A549 (cell line): ENCODE measurements around the gene IGF1R. TPM values are rescaled to one million over a fixed set of nuclear protein-coding genes. Genes with fewer than 3 reads are reported as not detected.
A peak's percentile ranks its signal among the peaks of the same experiment; 100 is the strongest.

Source experiments
- ATAC-seq, 2 experiments: fragments of 200-7000 bp in 1 of 2; fragments of >200 bp in 1 of 2; cut with Nextera tagmentation in 1 of 2; cut with Tn5 transposase in 1 of 2; 3 replicates each; pipeline versions ENCODE4 v1.8.0 to v1.9.1; 2018 to 2020; ENCODE audit warnings: mild to moderate bottlenecking in 1 of 2, moderate library complexity in 1 of 2
- CTCF ChIA-PET: fragments of 300-600 bp; sonication (Branson Sonifier 250); formaldehyde crosslinking; extraction: SDS; loops from one replicate; lab custom pipeline; 2021; ENCODE audit warnings: antibody characterized with exemption, inconsistent platforms; lab: Yijun Ruan, JAX
- POLR2A ChIA-PET: fragments of 350-600 bp; formaldehyde crosslinking; extraction: SDS; loops from one replicate; lab custom pipeline; 2021; ENCODE audit warnings: antibody characterized with exemption, inconsistent platforms; lab: Yijun Ruan, JAX
- DNase-seq, 2 experiments: peaks; one replicate each; pipeline versions ENCODE4 v3.0.0 to v3.0.0-alpha.2; 2011 to 2016; ENCODE audit warnings: low read depth in 1 of 2, low spot score in 1 of 2
- FAIRE-seq: peaks from 2 replicates; lab custom pipeline; 2011; peaks lifted over from hg19 to GRCh38; lab: Jason Lieb, UNC
- H3K27ac ChIP-seq, 2 experiments: fragments of >200 bp; sonication (Bioruptor Twin); formaldehyde crosslinking; 3 replicates each; pipeline ENCODE4 v1.5.1; 2016 to 2017
- H3K4me1 ChIP-seq: fragments of >200 bp; sonication (Bioruptor Twin); formaldehyde crosslinking; 3 replicates; pipeline ENCODE4 v1.6.1; 2016
- H3K4me2 ChIP-seq: fragments of >200 bp; sonication (Bioruptor Twin); formaldehyde crosslinking; 3 replicates; pipeline ENCODE4 v1.6.1; 2016
- H3K4me3 ChIP-seq: fragments of >200 bp; sonication (Bioruptor Twin); formaldehyde crosslinking; 3 replicates; pipeline ENCODE4 v1.5.1; 2016
- H3K9me3 ChIP-seq: fragments of >200 bp; sonication (Bioruptor Twin); formaldehyde crosslinking; 3 replicates; pipeline ENCODE4 v1.6.1; 2016
- BCL3 ChIP-seq: fragments of >200 bp; sonication (Bioruptor Twin); formaldehyde crosslinking; IDR thresholded peaks from 3 replicates; pipeline ENCODE4 v1.6.1; 2016
- CEBPB ChIP-seq, 2 experiments: fragments of >200 bp in 1 of 2; sonication (Bioruptor Twin) in 1 of 2; formaldehyde crosslinking in 1 of 2; IDR thresholded peaks; 2 replicates each; pipeline ENCODE4 v1.6.1; 2012 to 2016
- CHD2 ChIP-seq: fragments of 150-350 bp; IDR thresholded peaks from 2 replicates; pipeline ENCODE4 v1.6.1; 2014; ENCODE audit warnings: low read length; ENCODE audit not compliant: partially characterized antibody
- E2F6 ChIP-seq: IDR thresholded peaks from 2 replicates; pipeline ENCODE4 v1.6.1; 2012; ENCODE audit warnings: low read depth, borderline replicate concordance
- FOSB ChIP-seq: fragments of 250-450 bp; sonication (Bioruptor Pico); IDR thresholded peaks from 2 replicates; pipeline ENCODE4 v1.5.0; 2020; ENCODE audit warnings: mild to moderate bottlenecking, moderate library complexity
- FOXS1 ChIP-seq: fragments of 250-450 bp; sonication (Bioruptor Pico); IDR thresholded peaks from 2 replicates; pipeline ENCODE4 v1.5.0; 2020; ENCODE audit warnings: mild to moderate bottlenecking, moderate library complexity
- HEYL ChIP-seq: fragments of 250-450 bp; sonication (Bioruptor Pico); IDR thresholded peaks from 2 replicates; pipeline ENCODE4 v1.8.0; 2021; ENCODE audit warnings: mild to moderate bottlenecking, moderate library complexity
- HOXB13 ChIP-seq: fragments of 250-450 bp; sonication (Bioruptor Pico); IDR thresholded peaks from 2 replicates; pipeline ENCODE4 v1.5.0; 2020; ENCODE audit warnings: low read depth, mild to moderate bottlenecking, moderate library complexity
- HOXB5 ChIP-seq: fragments of 250-450 bp; sonication (Bioruptor Pico); IDR thresholded peaks from 2 replicates; pipeline ENCODE4 v1.5.0; 2020; ENCODE audit warnings: mild to moderate bottlenecking, moderate library complexity
- KDM1A ChIP-seq: fragments of 200-600 bp; sonication (generic); IDR thresholded peaks from 2 replicates; pipeline ENCODE4 v1.6.1; 2016; ENCODE audit warnings: low read depth, mild to moderate bottlenecking
- MYC ChIP-seq: IDR thresholded peaks from 2 replicates; pipeline ENCODE4 v1.6.1; 2012; ENCODE audit warnings: mild to moderate bottlenecking, inconsistent platforms, low read length, improper control_type of control experiment, borderline replicate concordance
- NPAS2 ChIP-seq: fragments of 250-450 bp; sonication (Bioruptor Pico); IDR thresholded peaks from 2 replicates; pipeline ENCODE4 v1.8.0; 2022; ENCODE audit warnings: mild to moderate bottlenecking, moderate library complexity, borderline replicate concordance
- PHF8 ChIP-seq: fragments of 200-600 bp; sonication (generic); IDR thresholded peaks from 2 replicates; pipeline ENCODE4 v1.6.1; 2016; ENCODE audit warnings: low read depth, mild to moderate bottlenecking, antibody characterized with exemption, moderate library complexity, borderline replicate concordance
- REST ChIP-seq: fragments of 200-600 bp; sonication (generic); IDR thresholded peaks from 2 replicates; pipeline ENCODE4 v1.6.1; 2016; ENCODE audit warnings: antibody characterized with exemption, mild to moderate bottlenecking, moderate library complexity
- RNF2 ChIP-seq: fragments of 200-600 bp; sonication (generic); IDR thresholded peaks from 2 replicates; pipeline ENCODE4 v1.6.1; 2016; ENCODE audit warnings: low read depth, mild to moderate bottlenecking, antibody characterized with exemption, moderate library complexity, borderline replicate concordance
- SREBF2 ChIP-seq: fragments of 450-650 bp; IDR thresholded peaks from 2 replicates; pipeline ENCODE4 v1.6.1; 2014; ENCODE audit warnings: mild to moderate bottlenecking, moderate library complexity
- TP53 ChIP-seq: fragments of 250-450 bp; sonication (Bioruptor Pico); IDR thresholded peaks from 2 replicates; pipeline ENCODE4 v1.5.0; 2021; ENCODE audit warnings: mild to moderate bottlenecking, moderate library complexity
- USF2 ChIP-seq: fragments of 450-650 bp; IDR thresholded peaks from 2 replicates; pipeline ENCODE4 v1.6.1; 2014; ENCODE audit warnings: antibody characterized with exemption
- ZSCAN20 ChIP-seq: fragments of 250-450 bp; sonication (Bioruptor Pico); IDR thresholded peaks from 2 replicates; pipeline ENCODE4 v1.8.0; 2022; ENCODE audit warnings: mild to moderate bottlenecking, moderate library complexity
- WGBS: methylation state at CpG from one replicate; pipeline ENCODE4 v1.1.6; 2017; ENCODE audit errors: missing lambda C conversion rate; 5-methylcytosine and 5-hydroxymethylcytosine counted together
- polyA plus RNA-seq, 4 experiments: library from polyadenylated mRNA; depleted of rRNA in 3 of 4; stranded (reverse); fragments of >200 nt; fragmentation: RNase III in 1 of 4; extraction: RNeasy Plus Mini Kit Qiagen cat#74134 plus additional on column Dnase treatment in 1 of 4; gene quantifications; 2 replicates in 3 of 4; 3 replicates in 1 of 4; pipeline ENCODE4 v1.2.3, GENCODE V29; 2011 to 2017
- TF ChIP-seq, protein P1 (sequence below): fragments of >200 bp; sonication (Bioruptor Twin); formaldehyde crosslinking; IDR thresholded peaks from 2 replicates; pipeline ENCODE4 v1.6.1; 2016
- TF ChIP-seq, protein P2 (sequence below): fragments of 250-450 bp; sonication (Bioruptor Pico); IDR thresholded peaks from 2 replicates; pipeline ENCODE4 v1.5.0; 2020; ENCODE audit warnings: low read depth, mild to moderate bottlenecking, moderate library complexity
- TF ChIP-seq, protein P3 (sequence below): fragments of 250-450 bp; sonication (Bioruptor Pico); IDR thresholded peaks from 2 replicates; pipeline ENCODE4 v1.5.0; 2021; ENCODE audit warnings: mild to moderate bottlenecking, moderate library complexity, borderline replicate concordance

IGF1R gene
- polyA plus RNA-seq, 2 of the 4 experiments (the other 2 are of a cell fraction): 42.6 to 69.5 TPM

GRCh38 chr15:98651036-98651481, 2.7 kb downstream of the IGF1R start:
- H3K9me3 ChIP-seq: no peaks in the 10 kb centered on the region
- FAIRE-seq: no peak
- peak in 1 of 2 experiments; percentile 0; a peak in 1 of 4 replicates for TF ChIP-seq CEBPB (IDR thresholded peaks at IDR 0.05)
- TF ChIP-seq KDM1A: no peak
- TF ChIP-seq MYC: no peak
- TF ChIP-seq HOXB5 (CRISPR knock-in tag): no peak
- no peak for TF ChIP-seq FOSB (CRISPR knock-in tag)
- no peak for TF ChIP-seq PHF8
- no peak for TF ChIP-seq ZSCAN20 (CRISPR knock-in tag)
- no peak for ATAC-seq
- 30% methylated on average over 28 of the region's 28 CpGs for WGBS
- peak in 1 of 2 experiments; percentile 36 for DNase-seq
- POLR2A ChIA-PET: no interaction called here
- H3K27ac ChIP-seq: peak overlapping the region; percentile 96 to 97
- H3K4me2 ChIP-seq: peak overlapping the region; percentile 79
- CTCF ChIA-PET: interaction anchor here (0.7 to 9.3 kb wide), 7 partner anchors 9 to 425 kb away, joined by 3 to 64 read pairs (median 3); no protein-coding TSS in a partner anchor
- H3K4me3 ChIP-seq: peak overlapping the region; percentile 84
- H3K4me1 ChIP-seq: peaks cover 44% of the 10 kb centered on the region

DNA sequence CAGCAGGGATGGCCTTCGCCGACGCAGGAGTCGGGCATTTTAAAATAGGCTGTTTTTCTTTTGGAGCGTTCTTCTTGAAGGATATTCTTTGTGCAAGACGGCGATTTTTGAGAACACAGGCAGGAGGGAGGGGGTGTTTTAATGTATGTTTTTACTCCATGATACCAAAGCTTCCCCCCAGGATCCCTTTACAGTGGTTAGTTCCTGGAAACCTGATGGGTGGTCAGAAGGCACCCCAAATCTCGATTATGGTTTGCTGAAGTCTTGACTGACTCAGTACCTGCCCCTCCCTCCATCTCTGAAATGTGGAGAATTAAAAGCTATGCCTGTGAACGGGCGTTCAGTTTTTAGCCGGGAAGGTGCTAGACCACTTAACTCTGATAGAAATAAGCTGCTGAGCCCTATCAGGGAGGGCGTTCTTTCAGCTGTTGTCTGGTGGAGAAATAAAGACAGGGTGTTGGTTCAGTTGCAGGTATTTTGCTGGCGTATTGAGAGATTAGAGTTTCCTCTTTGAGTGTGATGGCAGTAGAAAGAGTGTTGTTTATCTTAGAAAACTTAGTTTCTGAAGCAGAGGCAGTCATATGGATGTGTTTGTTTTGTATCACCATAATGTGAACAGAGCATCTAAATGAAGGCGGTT, 3.4 kb downstream of the IGF1R start:
- no peaks in the 10 kb centered on the region for H3K9me3 ChIP-seq
- TF ChIP-seq, protein P1, sequence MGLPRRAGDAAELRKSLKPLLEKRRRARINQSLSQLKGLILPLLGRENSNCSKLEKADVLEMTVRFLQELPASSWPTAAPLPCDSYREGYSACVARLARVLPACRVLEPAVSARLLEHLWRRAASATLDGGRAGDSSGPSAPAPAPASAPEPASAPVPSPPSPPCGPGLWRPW: no peak
- TF ChIP-seq SREBF2: no peak
- TF ChIP-seq CHD2: no peak
- no peak for TF ChIP-seq HOXB13
- TF ChIP-seq REST: no peak
- TF ChIP-seq, all 56 proteins: peak for 0
- ATAC-seq: no peak
- peak overlapping the region; percentile 84 for H3K4me3 ChIP-seq
- WGBS: 25% methylated on average over 14 of the region's 14 CpGs
- ChIA-PET POLR2A (interaction anchor here (0.8 kb wide), 1 partner anchor 199 kb away, joined by 3 read pairs; no protein-coding TSS in a partner anchor), CTCF (interaction anchor here (0.7 to 9.3 kb wide), 7 partner anchors 9 to 425 kb away, joined by 3 to 64 read pairs (median 4); no protein-coding TSS in a partner anchor)
- H3K27ac ChIP-seq: peak overlapping the region; percentile 96 to 97
- peak in 1 of 2 experiments; percentile 29 for DNase-seq
- peak overlapping the region; percentile 79 for H3K4me2 ChIP-seq
- FAIRE-seq: no peak
- H3K4me1 ChIP-seq: peaks cover 49% of the 10 kb centered on the region

GRCh38 chr15:98653686-98654085, 5.3 kb downstream of the IGF1R start:
- CTCF ChIA-PET: interaction anchor here (0.9 to 3.0 kb wide), 5 partner anchors 9 to 196 kb away, joined by 4 to 17 read pairs (median 5); no protein-coding TSS in a partner anchor
- POLR2A ChIA-PET: no interaction called here
- H3K27ac ChIP-seq: peak overlapping the region in 1 of 2 experiments; percentile 19; a peak in 1 of 6 replicates
- no peak for DNase-seq
- peak overlapping the region; percentile 79 for H3K4me2 ChIP-seq
- H3K4me1 ChIP-seq: peaks cover 67% of the 10 kb centered on the region
- WGBS: 28% methylated on average over 1 of the region's 1 CpG
- ATAC-seq: no peak
- peak; percentile 32 for FAIRE-seq
- H3K4me3 ChIP-seq: no peak overlapping the region
- no peaks in the 10 kb centered on the region for H3K9me3 ChIP-seq
- TF ChIP-seq E2F6: no peak
- TF ChIP-seq FOXS1: no peak
- TF ChIP-seq, protein P2, sequence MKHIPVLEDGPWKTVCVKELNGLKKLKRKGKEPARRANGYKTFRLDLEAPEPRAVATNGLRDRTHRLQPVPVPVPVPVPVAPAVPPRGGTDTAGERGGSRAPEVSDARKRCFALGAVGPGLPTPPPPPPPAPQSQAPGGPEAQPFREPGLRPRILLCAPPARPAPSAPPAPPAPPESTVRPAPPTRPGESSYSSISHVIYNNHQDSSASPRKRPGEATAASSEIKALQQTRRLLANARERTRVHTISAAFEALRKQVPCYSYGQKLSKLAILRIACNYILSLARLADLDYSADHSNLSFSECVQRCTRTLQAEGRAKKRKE (CRISPR knock-in tag): no peak
- TF ChIP-seq ZSCAN20 (CRISPR knock-in tag): no peak
- TF ChIP-seq BCL3: no peak
- no peak for TF ChIP-seq NPAS2 (CRISPR knock-in tag)
- no peak for TF ChIP-seq TP53 (CRISPR knock-in tag)
- TF ChIP-seq USF2: no peak
- TF ChIP-seq, protein P3, sequence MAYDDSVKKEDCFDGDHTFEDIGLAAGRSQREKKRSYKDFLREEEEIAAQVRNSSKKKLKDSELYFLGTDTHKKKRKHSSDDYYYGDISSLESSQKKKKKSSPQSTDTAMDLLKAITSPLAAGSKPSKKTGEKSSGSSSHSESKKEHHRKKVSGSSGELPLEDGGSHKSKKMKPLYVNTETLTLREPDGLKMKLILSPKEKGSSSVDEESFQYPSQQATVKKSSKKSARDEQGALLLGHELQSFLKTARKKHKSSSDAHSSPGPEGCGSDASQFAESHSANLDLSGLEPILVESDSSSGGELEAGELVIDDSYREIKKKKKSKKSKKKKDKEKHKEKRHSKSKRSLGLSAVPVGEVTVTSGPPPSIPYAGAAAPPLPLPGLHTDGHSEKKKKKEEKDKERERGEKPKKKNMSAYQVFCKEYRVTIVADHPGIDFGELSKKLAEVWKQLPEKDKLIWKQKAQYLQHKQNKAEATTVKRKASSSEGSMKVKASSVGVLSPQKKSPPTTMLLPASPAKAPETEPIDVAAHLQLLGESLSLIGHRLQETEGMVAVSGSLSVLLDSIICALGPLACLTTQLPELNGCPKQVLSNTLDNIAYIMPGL (CRISPR knock-in tag): no peak
- no peak for TF ChIP-seq RNF2
- no peak for TF ChIP-seq HEYL (CRISPR knock-in tag)
